GM23338 (cell line): ENCODE measurements around the gene KRTAP10-9. TPM values are rescaled to one million over a fixed set of nuclear protein-coding genes. Genes with fewer than 3 reads are reported as not detected.

ENCODE experiments used
- ATAC-seq: fragments of 200-7000 bp; cut with Tn5 transposase; 3 replicates; pipeline ENCODE4 v1.9.1; 2020
- DNase-seq: peaks from one replicate; pipeline ENCODE4 v3.0.0-alpha.2; 2015; ENCODE audit warnings: low spot score
- H2AFZ ChIP-seq: fragments of 200-600 bp; sonication (generic); 2 replicates; pipeline ENCODE4 v1.8.0; 2016; ENCODE audit warnings: antibody characterized with exemption, mild to moderate bottlenecking, moderate library complexity
- H3F3A ChIP-seq: fragments of 200-600 bp; sonication (generic); replicated peaks from 2 replicates; pipeline ENCODE4 v1.8.0; 2017; ENCODE audit warnings: antibody characterized with exemption, mixed run types, low read depth
- H3K27ac ChIP-seq: fragments of 200-600 bp; sonication (generic); 2 replicates; pipeline ENCODE4 v1.6.1; 2016; ENCODE audit warnings: low read depth
- H3K27me3 ChIP-seq: fragments of 200-600 bp; sonication (generic); 2 replicates; pipeline ENCODE4 v1.8.0; 2016; ENCODE audit warnings: mild to moderate bottlenecking, mixed run types, moderate library complexity; ENCODE audit not compliant: insufficient read depth
- H3K36me3 ChIP-seq: fragments of 200-600 bp; sonication (generic); 2 replicates; pipeline ENCODE4 v1.8.0; 2016; ENCODE audit warnings: mild to moderate bottlenecking; ENCODE audit not compliant: insufficient read depth
- H3K4me1 ChIP-seq: fragments of 200-600 bp; sonication (generic); 2 replicates; pipeline ENCODE4 v1.8.0; 2016; ENCODE audit warnings: mild to moderate bottlenecking, moderate library complexity; ENCODE audit not compliant: insufficient read depth
- H3K4me2 ChIP-seq: fragments of 200-600 bp; sonication (generic); 2 replicates; pipeline ENCODE4 v1.7.1; 2017; ENCODE audit warnings: mixed run types
- H3K4me3 ChIP-seq: fragments of 200-600 bp; sonication (generic); 2 replicates; pipeline ENCODE4 v1.6.1; 2016; ENCODE audit warnings: mixed run types
- H3K79me2 ChIP-seq: fragments of 200-600 bp; sonication (generic); replicated peaks from 2 replicates; pipeline ENCODE4 v1.8.0; 2017; ENCODE audit warnings: mild to moderate bottlenecking; ENCODE audit not compliant: insufficient read depth
- H3K9me2 ChIP-seq: fragments of 200-600 bp; sonication (generic); 2 replicates; pipeline ENCODE4 v1.8.0; 2017; ENCODE audit not compliant: insufficient read depth
- H4K20me1 ChIP-seq: fragments of 200-600 bp; sonication (generic); replicated peaks from 2 replicates; pipeline ENCODE4 v1.8.0; 2017; ENCODE audit warnings: mild to moderate bottlenecking; ENCODE audit not compliant: insufficient read depth
- H3K27ac Mint-ChIP-seq: 2 replicates; pipeline ENCODE4 v1.8.0; 2020; ENCODE audit warnings: inconsistent platforms, mild to moderate bottlenecking, moderate library complexity, mixed read lengths
- H3K27me3 Mint-ChIP-seq: 3 replicates; pipeline ENCODE4 v1.8.0; 2022; ENCODE audit warnings: low read depth, mild to moderate bottlenecking, moderate library complexity, mixed read lengths, inconsistent platforms; ENCODE audit not compliant: insufficient read depth, poor library complexity
- H3K36me3 Mint-ChIP-seq: 3 replicates; pipeline ENCODE4 v1.8.0; 2021; ENCODE audit warnings: low read depth, mild to moderate bottlenecking, inconsistent platforms, moderate library complexity, mixed read lengths
- H3K4me1 Mint-ChIP-seq: 3 replicates; pipeline ENCODE4 v1.8.0; 2020; ENCODE audit warnings: mild to moderate bottlenecking, inconsistent platforms, mixed read lengths
- H3K4me3 Mint-ChIP-seq: 3 replicates; pipeline ENCODE4 v1.8.0; 2021; ENCODE audit warnings: moderate library complexity, mild to moderate bottlenecking, inconsistent platforms, mixed read lengths
- H3K9me3 Mint-ChIP-seq: 3 replicates; pipeline ENCODE4 v1.8.0; 2020; ENCODE audit warnings: moderate library complexity, mild to moderate bottlenecking, inconsistent platforms, mixed read lengths
- ZNF114 ChIP-seq: fragments of 250-450 bp; sonication (Bioruptor Pico); IDR thresholded peaks from 2 replicates; pipeline ENCODE4 v1.5.0; 2020; ENCODE audit warnings: mild to moderate bottlenecking, moderate library complexity
- ZNF331 ChIP-seq: fragments of 250-450 bp; sonication (Bioruptor Pico); IDR thresholded peaks from 2 replicates; pipeline ENCODE4 v1.5.0; 2020; ENCODE audit warnings: low read depth, mild to moderate bottlenecking, moderate library complexity
- polyA plus RNA-seq: library from polyadenylated mRNA; unstranded; fragments of >200 nt; fragmentation: Nextera tagmentation; extraction: Ambion mirVana; gene quantifications from 2 replicates; pipeline ENCODE4 v1.2.1, GENCODE V29; 2016
- total RNA-seq: library from RNA; depleted of rRNA; stranded (reverse); fragments of >200 nt; shearing (Covaris generic); gene quantifications from 2 replicates; pipeline ENCODE4 v1.2.3, GENCODE V29; 2014
- TF ChIP-seq, protein P1 (sequence below): fragments of 250-450 bp; sonication (Bioruptor Pico); IDR thresholded peaks from 2 replicates; pipeline ENCODE4 v1.5.0; 2020; ENCODE audit warnings: mild to moderate bottlenecking, moderate library complexity
- TF ChIP-seq, protein P2 (sequence below): IDR thresholded peaks from one replicate; pipeline ENCODE4 v1.6.1; 2018; ENCODE audit warnings: antibody characterized with exemption; ENCODE audit not compliant: unreplicated experiment
- TF ChIP-seq, protein P3 (sequence below), 2 experiments: fragments of 200-600 bp in 1 of 2; sonication (generic) in 1 of 2; conservative IDR thresholded peaks; 2 replicates each; pipeline versions ENCODE4 v1.5.1 to v1.6.1; 2016 to 2017; ENCODE audit warnings: antibody characterized with exemption in 2 of 2, low read depth in 2 of 2, mild to moderate bottlenecking in 2 of 2, moderate library complexity in 1 of 2

The KRTAP10-9 gene
- total and polyA plus RNA-seq, 2 experiments from 2014 or later = not detected

DNA sequence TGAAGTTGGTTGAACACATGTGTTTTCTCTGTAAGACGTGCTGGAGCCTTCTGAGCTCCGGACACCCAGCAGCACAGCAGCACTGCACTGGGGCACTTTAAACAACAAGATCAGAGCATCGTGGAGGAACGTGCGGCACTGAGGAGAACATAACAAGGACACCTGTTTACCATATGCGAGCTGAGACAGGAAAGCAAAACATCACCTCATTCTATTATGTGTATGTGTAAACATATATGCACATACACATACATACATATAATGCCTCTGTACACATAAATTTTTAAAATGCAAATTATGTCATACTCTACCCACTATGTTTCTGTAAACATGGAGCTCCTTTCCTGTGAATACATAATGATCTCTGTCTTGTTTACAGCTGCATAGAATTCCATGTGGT lies 31.4 kb upstream of the KRTAP10-9 start (continued):
- TF ChIP-seq, protein P1, sequence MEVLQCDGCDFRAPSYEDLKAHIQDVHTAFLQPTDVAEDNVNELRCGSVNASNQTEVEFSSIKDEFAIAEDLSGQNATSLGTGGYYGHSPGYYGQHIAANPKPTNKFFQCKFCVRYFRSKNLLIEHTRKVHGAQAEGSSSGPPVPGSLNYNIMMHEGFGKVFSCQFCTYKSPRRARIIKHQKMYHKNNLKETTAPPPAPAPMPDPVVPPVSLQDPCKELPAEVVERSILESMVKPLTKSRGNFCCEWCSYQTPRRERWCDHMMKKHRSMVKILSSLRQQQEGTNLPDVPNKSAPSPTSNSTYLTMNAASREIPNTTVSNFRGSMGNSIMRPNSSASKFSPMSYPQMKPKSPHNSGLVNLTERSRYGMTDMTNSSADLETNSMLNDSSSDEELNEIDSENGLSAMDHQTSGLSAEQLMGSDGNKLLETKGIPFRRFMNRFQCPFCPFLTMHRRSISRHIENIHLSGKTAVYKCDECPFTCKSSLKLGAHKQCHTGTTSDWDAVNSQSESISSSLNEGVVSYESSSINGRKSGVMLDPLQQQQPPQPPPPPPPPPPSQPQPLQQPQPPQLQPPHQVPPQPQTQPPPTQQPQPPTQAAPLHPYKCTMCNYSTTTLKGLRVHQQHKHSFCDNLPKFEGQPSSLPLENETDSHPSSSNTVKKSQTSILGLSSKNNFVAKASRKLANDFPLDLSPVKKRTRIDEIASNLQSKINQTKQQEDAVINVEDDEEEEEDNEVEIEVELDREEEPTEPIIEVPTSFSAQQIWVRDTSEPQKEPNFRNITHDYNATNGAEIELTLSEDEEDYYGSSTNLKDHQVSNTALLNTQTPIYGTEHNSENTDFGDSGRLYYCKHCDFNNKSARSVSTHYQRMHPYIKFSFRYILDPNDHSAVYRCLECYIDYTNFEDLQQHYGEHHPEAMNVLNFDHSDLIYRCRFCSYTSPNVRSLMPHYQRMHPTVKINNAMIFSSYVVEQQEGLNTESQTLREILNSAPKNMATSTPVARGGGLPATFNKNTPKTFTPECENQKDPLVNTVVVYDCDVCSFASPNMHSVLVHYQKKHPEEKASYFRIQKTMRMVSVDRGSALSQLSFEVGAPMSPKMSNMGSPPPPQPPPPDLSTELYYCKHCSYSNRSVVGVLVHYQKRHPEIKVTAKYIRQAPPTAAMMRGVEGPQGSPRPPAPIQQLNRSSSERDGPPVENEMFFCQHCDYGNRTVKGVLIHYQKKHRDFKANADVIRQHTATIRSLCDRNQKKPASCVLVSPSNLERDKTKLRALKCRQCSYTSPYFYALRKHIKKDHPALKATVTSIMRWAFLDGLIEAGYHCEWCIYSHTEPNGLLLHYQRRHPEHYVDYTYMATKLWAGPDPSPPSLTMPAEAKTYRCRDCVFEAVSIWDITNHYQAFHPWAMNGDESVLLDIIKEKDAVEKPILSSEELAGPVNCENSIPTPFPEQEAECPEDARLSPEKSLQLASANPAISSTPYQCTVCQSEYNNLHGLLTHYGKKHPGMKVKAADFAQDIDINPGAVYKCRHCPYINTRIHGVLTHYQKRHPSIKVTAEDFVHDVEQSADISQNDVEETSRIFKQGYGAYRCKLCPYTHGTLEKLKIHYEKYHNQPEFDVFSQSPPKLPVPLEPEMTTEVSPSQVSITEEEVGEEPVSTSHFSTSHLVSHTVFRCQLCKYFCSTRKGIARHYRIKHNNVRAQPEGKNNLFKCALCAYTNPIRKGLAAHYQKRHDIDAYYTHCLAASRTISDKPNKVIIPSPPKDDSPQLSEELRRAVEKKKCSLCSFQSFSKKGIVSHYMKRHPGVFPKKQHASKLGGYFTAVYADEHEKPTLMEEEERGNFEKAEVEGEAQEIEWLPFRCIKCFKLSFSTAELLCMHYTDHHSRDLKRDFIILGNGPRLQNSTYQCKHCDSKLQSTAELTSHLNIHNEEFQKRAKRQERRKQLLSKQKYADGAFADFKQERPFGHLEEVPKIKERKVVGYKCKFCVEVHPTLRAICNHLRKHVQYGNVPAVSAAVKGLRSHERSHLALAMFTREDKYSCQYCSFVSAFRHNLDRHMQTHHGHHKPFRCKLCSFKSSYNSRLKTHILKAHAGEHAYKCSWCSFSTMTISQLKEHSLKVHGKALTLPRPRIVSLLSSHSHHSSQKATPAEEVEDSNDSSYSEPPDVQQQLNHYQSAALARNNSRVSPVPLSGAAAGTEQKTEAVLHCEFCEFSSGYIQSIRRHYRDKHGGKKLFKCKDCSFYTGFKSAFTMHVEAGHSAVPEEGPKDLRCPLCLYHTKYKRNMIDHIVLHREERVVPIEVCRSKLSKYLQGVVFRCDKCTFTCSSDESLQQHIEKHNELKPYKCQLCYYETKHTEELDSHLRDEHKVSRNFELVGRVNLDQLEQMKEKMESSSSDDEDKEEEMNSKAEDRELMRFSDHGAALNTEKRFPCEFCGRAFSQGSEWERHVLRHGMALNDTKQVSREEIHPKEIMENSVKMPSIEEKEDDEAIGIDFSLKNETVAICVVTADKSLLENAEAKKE = no peak

DNA sequence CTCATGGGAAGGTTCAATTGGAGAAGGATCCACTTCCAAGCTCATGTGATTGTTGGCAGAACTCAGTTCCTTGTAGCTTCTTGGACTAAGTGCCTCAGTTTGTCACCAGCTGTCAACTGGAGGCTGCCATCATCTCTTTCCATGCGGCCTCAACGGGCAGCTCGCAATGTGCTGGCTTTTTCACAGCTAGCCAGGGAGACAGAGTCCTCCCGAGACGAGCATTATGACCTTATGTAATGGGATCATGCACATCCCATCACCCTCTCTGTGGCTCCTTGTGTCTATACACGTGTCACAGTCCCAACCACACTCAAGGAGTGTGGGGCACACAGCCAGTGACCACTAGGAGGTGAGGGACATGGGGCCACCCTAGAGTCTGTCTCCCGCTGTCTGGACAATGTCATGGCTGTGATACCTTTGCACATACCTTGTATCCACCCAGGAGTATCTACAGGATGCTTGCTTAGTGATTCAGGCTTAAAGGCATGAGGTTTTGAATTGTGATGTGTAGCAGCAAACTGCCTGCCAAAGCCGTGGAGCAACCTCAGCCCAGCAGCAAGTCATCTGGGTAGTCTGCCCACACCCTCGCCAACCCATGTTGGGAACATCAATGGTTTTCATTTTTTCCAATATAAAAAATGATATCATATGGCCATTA lies 30.7 kb upstream of the KRTAP10-9 start:
- no peaks in the 10 kb centered on the region for H3K9me2 ChIP-seq
- H3K4me1 Mint-ChIP-seq = peaks cover 36% of the 10 kb centered on the region
- H3K36me3 ChIP-seq = no peaks in the 10 kb centered on the region
- H3K9me3 Mint-ChIP-seq = peaks cover 5% of the 10 kb centered on the region; the same call in 1 of the 3 replicates
- no peaks in the 10 kb centered on the region for H4K20me1 ChIP-seq
- H3K4me3 ChIP-seq = no peak overlapping the region
- no peaks in the 10 kb centered on the region for H3K27me3 ChIP-seq
- no peak overlapping the region for H3K4me2 ChIP-seq
- no peak overlapping the region for H3K4me3 Mint-ChIP-seq
- H3K27me3 Mint-ChIP-seq = peaks cover 6% of the 10 kb centered on the region
- H3F3A ChIP-seq = 0 out of 2 replicates have a peak, but pooled peaks cover 4% of the 10 kb centered on the region
- H3K36me3 Mint-ChIP-seq = no peaks in the 10 kb centered on the region
- peaks cover 20% of the 10 kb centered on the region for H3K4me1 ChIP-seq
- no peak overlapping the region for H3K27ac ChIP-seq
- no peak overlapping the region; the same call in 1 of the 2 replicates for H2AFZ ChIP-seq
- no peak overlapping the region for H3K27ac Mint-ChIP-seq
- ATAC-seq = no peak
- H3K79me2 ChIP-seq = no peaks in the 10 kb centered on the region
- DNase-seq = no peak
- no peak for TF ChIP-seq ZNF331 (CRISPR knock-in tag)
- TF ChIP-seq, protein P2, sequence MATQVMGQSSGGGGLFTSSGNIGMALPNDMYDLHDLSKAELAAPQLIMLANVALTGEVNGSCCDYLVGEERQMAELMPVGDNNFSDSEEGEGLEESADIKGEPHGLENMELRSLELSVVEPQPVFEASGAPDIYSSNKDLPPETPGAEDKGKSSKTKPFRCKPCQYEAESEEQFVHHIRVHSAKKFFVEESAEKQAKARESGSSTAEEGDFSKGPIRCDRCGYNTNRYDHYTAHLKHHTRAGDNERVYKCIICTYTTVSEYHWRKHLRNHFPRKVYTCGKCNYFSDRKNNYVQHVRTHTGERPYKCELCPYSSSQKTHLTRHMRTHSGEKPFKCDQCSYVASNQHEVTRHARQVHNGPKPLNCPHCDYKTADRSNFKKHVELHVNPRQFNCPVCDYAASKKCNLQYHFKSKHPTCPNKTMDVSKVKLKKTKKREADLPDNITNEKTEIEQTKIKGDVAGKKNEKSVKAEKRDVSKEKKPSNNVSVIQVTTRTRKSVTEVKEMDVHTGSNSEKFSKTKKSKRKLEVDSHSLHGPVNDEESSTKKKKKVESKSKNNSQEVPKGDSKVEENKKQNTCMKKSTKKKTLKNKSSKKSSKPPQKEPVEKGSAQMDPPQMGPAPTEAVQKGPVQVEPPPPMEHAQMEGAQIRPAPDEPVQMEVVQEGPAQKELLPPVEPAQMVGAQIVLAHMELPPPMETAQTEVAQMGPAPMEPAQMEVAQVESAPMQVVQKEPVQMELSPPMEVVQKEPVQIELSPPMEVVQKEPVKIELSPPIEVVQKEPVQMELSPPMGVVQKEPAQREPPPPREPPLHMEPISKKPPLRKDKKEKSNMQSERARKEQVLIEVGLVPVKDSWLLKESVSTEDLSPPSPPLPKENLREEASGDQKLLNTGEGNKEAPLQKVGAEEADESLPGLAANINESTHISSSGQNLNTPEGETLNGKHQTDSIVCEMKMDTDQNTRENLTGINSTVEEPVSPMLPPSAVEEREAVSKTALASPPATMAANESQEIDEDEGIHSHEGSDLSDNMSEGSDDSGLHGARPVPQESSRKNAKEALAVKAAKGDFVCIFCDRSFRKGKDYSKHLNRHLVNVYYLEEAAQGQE = no peak
- TF ChIP-seq, protein P3, sequence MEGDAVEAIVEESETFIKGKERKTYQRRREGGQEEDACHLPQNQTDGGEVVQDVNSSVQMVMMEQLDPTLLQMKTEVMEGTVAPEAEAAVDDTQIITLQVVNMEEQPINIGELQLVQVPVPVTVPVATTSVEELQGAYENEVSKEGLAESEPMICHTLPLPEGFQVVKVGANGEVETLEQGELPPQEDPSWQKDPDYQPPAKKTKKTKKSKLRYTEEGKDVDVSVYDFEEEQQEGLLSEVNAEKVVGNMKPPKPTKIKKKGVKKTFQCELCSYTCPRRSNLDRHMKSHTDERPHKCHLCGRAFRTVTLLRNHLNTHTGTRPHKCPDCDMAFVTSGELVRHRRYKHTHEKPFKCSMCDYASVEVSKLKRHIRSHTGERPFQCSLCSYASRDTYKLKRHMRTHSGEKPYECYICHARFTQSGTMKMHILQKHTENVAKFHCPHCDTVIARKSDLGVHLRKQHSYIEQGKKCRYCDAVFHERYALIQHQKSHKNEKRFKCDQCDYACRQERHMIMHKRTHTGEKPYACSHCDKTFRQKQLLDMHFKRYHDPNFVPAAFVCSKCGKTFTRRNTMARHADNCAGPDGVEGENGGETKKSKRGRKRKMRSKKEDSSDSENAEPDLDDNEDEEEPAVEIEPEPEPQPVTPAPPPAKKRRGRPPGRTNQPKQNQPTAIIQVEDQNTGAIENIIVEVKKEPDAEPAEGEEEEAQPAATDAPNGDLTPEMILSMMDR (conservative IDR thresholded peaks at IDR 0.05; ENCODE audit: low read depth in 2 of 2) = no peak
- TF ChIP-seq ZNF114 (CRISPR knock-in tag) = no peak
